NT2/D1 (cell line): Measurements from ENCODE around the gene CACNA1E.

ENCODE experiments used
- DNase-seq: peaks from one replicate; pipeline ENCODE4 v3.0.0-alpha.2; 2011; ENCODE audit warnings: low read depth, low spot score
- H3K27me3 ChIP-seq: 2 replicates; pipeline ENCODE4 v1.6.0; 2011; ENCODE audit warnings: mild to moderate bottlenecking; ENCODE audit not compliant: insufficient read length, insufficient read depth
- H3K36me3 ChIP-seq: 2 replicates; pipeline ENCODE4 v1.6.1; 2011; ENCODE audit warnings: mild to moderate bottlenecking, low read length, mixed read lengths; ENCODE audit not compliant: insufficient read depth, insufficient read length
- H3K4me1 ChIP-seq: 2 replicates; pipeline ENCODE4 v1.5.1; 2011; ENCODE audit not compliant: insufficient read depth, insufficient read length
- H3K4me3 ChIP-seq: 2 replicates; pipeline ENCODE4 v1.5.1; 2011; ENCODE audit warnings: low read depth; ENCODE audit not compliant: insufficient read length
- H3K9ac ChIP-seq: 2 replicates; pipeline ENCODE4 v1.6.0; 2011; ENCODE audit warnings: low read depth; ENCODE audit not compliant: insufficient read length
- H3K9me3 ChIP-seq: 2 replicates; pipeline ENCODE4 v1.5.1; 2011; ENCODE audit warnings: mild to moderate bottlenecking, low read length; ENCODE audit not compliant: insufficient read depth
- SUZ12 ChIP-seq: IDR thresholded peaks from 2 replicates; pipeline ENCODE4 v1.6.1; 2011; ENCODE audit not compliant: insufficient read length, insufficient read depth; ENCODE audit errors: extremely low read depth
- YY1 ChIP-seq: IDR thresholded peaks from 2 replicates; pipeline ENCODE4 v1.6.1; 2011; ENCODE audit not compliant: insufficient read length, insufficient read depth
- ZNF274 ChIP-seq: IDR thresholded peaks from 2 replicates; pipeline ENCODE4 v1.6.1; 2011; ENCODE audit warnings: mild to moderate bottlenecking, low read depth, low read length

The CACNA1E gene

GRCh38 chr1:181659321-181659957 is 176.1 kb downstream of the CACNA1E start:
- Histone ChIP-seq H3K9ac (no peak overlapping the region), H3K27me3 (no peaks in the 10 kb centered on the region), H3K9me3 (peaks cover 12% of the 10 kb centered on the region; the same call in 1 of the 2 replicates), H3K4me1 (no peaks in the 10 kb centered on the region), H3K4me3 (no peak overlapping the region), H3K36me3 (no peaks in the 10 kb centered on the region)
- TF ChIP-seq SUZ12 (no peak), ZNF274 (no peak), YY1 (no peak)
- DNase-seq, result no peak

GRCh38 chr1:181660621-181661020 is 177.3 kb downstream of the CACNA1E start:
- H3K9me3 ChIP-seq, result peaks cover 12% of the 10 kb centered on the region; the same call in 1 of the 2 replicates
- H3K27me3 ChIP-seq, result no peaks in the 10 kb centered on the region
- H3K4me1 ChIP-seq, result no peaks in the 10 kb centered on the region
- TF ChIP-seq YY1, result no peak
- TF ChIP-seq ZNF274, result no peak
- no peak for TF ChIP-seq SUZ12
- no peak overlapping the region for H3K9ac ChIP-seq
- no peak overlapping the region for H3K4me3 ChIP-seq
- DNase-seq, result no peak
- H3K36me3 ChIP-seq, result no peaks in the 10 kb centered on the region

- TF ChIP-seq ZNF274 (no peak), YY1 (no peak), SUZ12 (no peak)
- no peak for DNase-seq
- Histone ChIP-seq H3K36me3 (no peaks in the 10 kb centered on the region), H3K9me3 (peaks cover 12% of the 10 kb centered on the region; the same call in 1 of the 2 replicates), H3K27me3 (no peaks in the 10 kb centered on the region), H3K9ac (no peak overlapping the region), H3K4me3 (no peak overlapping the region), H3K4me1 (no peaks in the 10 kb centered on the region)
Measured at GRCh38 chr1:181661569-181661968, 178.3 kb downstream of the CACNA1E start.

- Histone ChIP-seq H3K4me1 (no peaks in the 10 kb centered on the region), H3K9ac (no peak overlapping the region), H3K27me3 (no peaks in the 10 kb centered on the region), H3K9me3 (peaks cover 12% of the 10 kb centered on the region; the same call in 1 of the 2 replicates), H3K36me3 (no peaks in the 10 kb centered on the region), H3K4me3 (no peak overlapping the region)
- peak; percentile 27 for DNase-seq
- no peak for TF ChIP-seq ZNF274
- TF ChIP-seq YY1, result no peak
- TF ChIP-seq SUZ12, result no peak
Measured at GRCh38 chr1:181662606-181663005, 179.3 kb downstream of the CACNA1E start.

GRCh38 chr1:181664543-181664942 is 181.2 kb downstream of the CACNA1E start:
- Histone ChIP-seq H3K9ac (no peak overlapping the region), H3K4me1 (no peaks in the 10 kb centered on the region), H3K9me3 (peaks cover 12% of the 10 kb centered on the region; the same call in 1 of the 2 replicates), H3K36me3 (no peaks in the 10 kb centered on the region), H3K27me3 (no peaks in the 10 kb centered on the region), H3K4me3 (no peak overlapping the region)
- TF ChIP-seq YY1, result no peak
- TF ChIP-seq ZNF274, result no peak
- no peak for TF ChIP-seq SUZ12
- DNase-seq, result no peak

- no peaks in the 10 kb centered on the region; the same call in 1 of the 2 replicates for H3K9me3 ChIP-seq
- no peaks in the 10 kb centered on the region for H3K27me3 ChIP-seq
- TF ChIP-seq YY1, result no peak
- no peak for TF ChIP-seq ZNF274
- H3K4me1 ChIP-seq, result no peaks in the 10 kb centered on the region
- no peak for DNase-seq
- H3K36me3 ChIP-seq, result no peaks in the 10 kb centered on the region
- no peak overlapping the region for H3K4me3 ChIP-seq
- H3K9ac ChIP-seq, result no peak overlapping the region
Measured at GRCh38 chr1:181669246-181669645, 185.9 kb downstream of the CACNA1E start.

- H3K9me3 ChIP-seq, result no peaks in the 10 kb centered on the region; the same call in 1 of the 2 replicates
- H3K9ac ChIP-seq, result no peak overlapping the region
- H3K27me3 ChIP-seq, result no peaks in the 10 kb centered on the region
- DNase-seq, result no peak
- TF ChIP-seq YY1 (no peak), SUZ12 (no peak), ZNF274 (no peak)
- H3K4me1 ChIP-seq, result no peaks in the 10 kb centered on the region
- H3K4me3 ChIP-seq, result no peak overlapping the region
- no peaks in the 10 kb centered on the region for H3K36me3 ChIP-seq
Measured at GRCh38 chr1:181674617-181675016, 191.3 kb downstream of the CACNA1E start.
